ENCODE measurements around the gene PPP1R14C. TPM values are rescaled to one million over a fixed set of nuclear protein-coding genes. Genes with fewer than 3 reads are reported as not detected.

PPP1R14C gene
- total RNA-seq, 2 donors from 2014 or later: 0.16 TPM; not detected in 1

GRCh38 chr6:150212778-150213177 lies 69.9 kb downstream of the PPP1R14C start:
- H3K36me3 Mint-ChIP-seq: no peaks in the 10 kb centered on the region
- no peak for ATAC-seq
- DNase-seq (ENCODE audit: low spot score in 2 of 2): no peak
- no peak overlapping the region for H3K27ac Mint-ChIP-seq
- no peaks in the 10 kb centered on the region for H3K9me3 Mint-ChIP-seq

DNA sequence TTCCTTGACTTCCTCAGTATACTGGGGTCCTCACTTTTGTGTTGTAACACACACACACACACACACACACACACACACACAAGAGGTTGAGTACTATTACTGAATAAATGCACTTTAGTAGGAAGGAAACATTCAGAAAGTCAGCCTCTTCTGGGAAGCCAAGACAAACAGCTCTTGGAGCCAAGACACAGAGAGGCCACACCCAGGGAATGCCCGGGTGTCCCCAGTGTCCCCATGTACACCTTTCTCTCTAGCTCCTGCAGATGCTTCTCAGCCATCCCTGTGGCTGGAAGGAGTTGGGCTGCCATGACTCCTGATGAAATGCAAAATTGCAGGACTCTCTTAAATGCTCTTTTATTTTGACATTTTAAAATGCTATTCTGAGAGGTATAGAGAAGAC lies 70.5 kb downstream of the PPP1R14C start:
- Mint-ChIP-seq H3K9me3 (no peaks in the 10 kb centered on the region), H3K36me3 (no peaks in the 10 kb centered on the region), H3K27ac (no peak overlapping the region)
- ATAC-seq: no peak
- DNase-seq (ENCODE audit: low spot score in 2 of 2): no peak

DNA sequence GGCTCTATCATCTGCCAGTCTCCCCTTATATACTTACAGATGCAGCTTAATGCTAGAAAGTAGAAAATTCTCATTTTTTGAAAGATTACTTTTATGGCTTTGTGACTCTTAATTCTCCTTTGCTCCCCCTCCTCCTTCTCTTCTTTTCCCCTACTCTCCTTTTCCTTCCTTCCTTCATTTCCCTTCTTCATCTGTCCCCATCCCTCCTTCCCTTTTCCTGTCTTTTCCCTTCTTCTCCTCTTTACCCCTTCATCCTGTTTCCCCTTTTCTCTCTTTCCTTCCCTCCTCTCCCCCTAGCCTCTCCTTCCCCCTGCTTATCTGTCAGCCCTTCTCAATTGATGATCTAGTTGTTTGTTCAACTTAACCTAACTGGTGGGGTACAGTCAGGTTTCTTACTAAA lies 71.5 kb downstream of the PPP1R14C start:
- ATAC-seq (no peak), DNase-seq (ENCODE audit: low spot score in 2 of 2) (no peak)
- Mint-ChIP-seq H3K27ac (no peak overlapping the region), H3K36me3 (no peaks in the 10 kb centered on the region), H3K9me3 (no peaks in the 10 kb centered on the region)

DNA sequence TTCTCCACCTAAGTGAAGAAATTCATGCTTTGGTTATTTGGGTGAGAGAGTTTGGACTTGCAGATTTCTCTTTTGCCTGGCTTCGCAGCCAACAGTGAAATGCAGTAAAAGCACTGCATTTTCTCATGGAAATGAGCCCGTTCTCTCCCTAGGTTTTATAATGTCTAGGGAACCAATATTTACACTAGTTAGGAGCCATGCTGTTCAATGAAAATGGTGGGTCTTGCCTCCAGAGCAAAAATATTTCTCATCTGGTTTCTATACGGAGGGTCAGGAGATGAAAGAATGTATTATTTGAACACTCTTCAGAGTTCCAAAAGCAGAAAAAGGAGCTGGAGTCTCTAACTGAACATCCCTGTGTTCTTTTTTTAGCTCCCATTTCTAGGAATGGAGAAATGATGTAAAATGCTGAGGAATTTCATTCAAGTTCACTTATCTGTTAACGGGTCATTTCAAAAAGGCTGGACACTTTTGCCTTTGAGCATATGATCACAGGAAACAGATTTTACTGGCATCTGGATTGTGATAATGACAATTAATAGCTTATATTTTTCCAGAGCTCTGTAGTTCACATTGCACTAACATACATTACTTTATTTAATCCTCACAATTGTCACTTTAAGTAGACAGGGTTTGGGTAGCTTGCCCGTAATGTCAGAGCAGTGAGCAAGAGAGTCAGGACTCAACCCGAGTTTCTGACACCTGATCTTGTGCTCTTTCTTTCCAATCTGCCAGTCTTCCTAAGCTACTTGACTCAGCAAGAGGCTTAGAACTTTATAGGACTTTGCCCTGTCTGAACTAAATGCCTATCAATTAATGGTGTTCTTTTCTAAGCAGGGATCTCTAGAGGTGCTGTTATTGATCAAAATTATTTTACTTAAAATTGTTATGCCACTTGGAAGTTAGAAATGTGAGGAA lies 78.0 kb downstream of the PPP1R14C start:
- ATAC-seq (no peak), DNase-seq (ENCODE audit: low spot score in 2 of 2) (no peak)
- Mint-ChIP-seq H3K9me3 (no peaks in the 10 kb centered on the region), H3K36me3 (no peaks in the 10 kb centered on the region), H3K27ac (no peak overlapping the region)

- H3K27ac Mint-ChIP-seq: no peak overlapping the region
- H3K9me3 Mint-ChIP-seq: no peaks in the 10 kb centered on the region
- ATAC-seq (no peak), DNase-seq (ENCODE audit: low spot score in 2 of 2) (no peak)
- H3K36me3 Mint-ChIP-seq: no peaks in the 10 kb centered on the region
Observed at GRCh38 chr6:150224820-150225219, 82.0 kb downstream of the PPP1R14C start.

- Mint-ChIP-seq H3K27ac (no peak overlapping the region), H3K36me3 (no peaks in the 10 kb centered on the region), H3K9me3 (no peaks in the 10 kb centered on the region)
- DNase-seq (ENCODE audit: low spot score in 2 of 2): no peak
- no peak for ATAC-seq
Observed at GRCh38 chr6:150227281-150227680, 84.4 kb downstream of the PPP1R14C start.

DNA sequence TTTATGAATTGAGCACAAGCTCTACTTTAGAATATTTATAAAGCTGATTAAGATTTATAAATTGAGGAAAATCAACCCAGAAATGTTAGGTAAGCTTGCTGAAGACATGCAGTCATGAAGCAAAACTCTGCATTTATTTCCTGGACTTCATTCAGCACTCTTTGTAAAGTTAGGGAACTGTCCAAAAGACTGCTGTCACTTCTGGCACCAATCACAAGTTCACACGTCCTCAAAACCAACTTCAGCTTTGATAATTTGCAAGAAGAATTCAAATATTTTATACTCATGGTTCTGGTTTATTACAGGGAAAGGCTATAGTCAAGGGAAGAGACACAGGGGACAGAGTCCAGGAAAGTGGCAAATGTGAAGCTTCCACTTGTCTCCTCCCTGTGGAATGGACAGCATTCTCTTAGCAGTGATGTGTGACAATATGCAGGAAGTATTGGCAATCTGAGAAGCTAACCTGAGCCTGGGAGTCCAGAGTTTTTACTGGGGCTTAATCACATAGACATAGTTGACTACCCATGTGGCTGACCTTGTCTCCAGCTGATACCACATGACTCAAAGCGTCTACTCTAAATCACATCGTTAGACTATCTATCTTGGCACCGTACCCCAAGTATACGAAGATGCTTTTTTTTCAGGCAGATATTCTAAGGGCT lies 85.4 kb downstream of the PPP1R14C start:
- no peaks in the 10 kb centered on the region for H3K36me3 Mint-ChIP-seq
- no peak for DNase-seq (ENCODE audit: low spot score in 2 of 2)
- ATAC-seq: no peak
- H3K27ac Mint-ChIP-seq: no peak overlapping the region
- no peaks in the 10 kb centered on the region for H3K9me3 Mint-ChIP-seq

- DNase-seq (ENCODE audit: low spot score in 2 of 2): no peak
- no peaks in the 10 kb centered on the region for H3K36me3 Mint-ChIP-seq
Observed at GRCh38 chr6:150229436-150230163, 86.8 kb downstream of the PPP1R14C start.

DNA sequence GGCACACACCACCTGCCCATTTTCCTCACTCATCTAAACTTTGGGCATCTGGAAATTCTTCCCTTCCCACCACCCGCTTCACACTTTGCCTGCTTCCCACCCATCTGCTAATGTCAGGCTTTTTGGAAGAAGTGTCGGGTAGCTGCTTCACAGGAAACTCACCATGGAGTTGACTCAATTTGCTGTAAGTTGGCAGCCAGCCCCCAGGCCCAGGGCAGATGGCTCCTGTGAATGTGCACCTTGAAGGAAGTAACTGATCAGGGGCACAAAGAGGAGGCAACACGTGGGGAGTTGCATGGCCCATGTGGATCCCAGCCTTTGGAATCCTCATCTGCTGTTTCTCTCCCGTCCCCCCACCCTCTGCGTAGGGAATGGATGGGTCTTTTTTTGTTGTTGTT lies 87.3 kb downstream of the PPP1R14C start:
- ATAC-seq: no peak
- Mint-ChIP-seq H3K9me3 (no peaks in the 10 kb centered on the region), H3K36me3 (no peaks in the 10 kb centered on the region)

More at GRCh38 chr6:150229436-150230163, 86.8 kb downstream of the PPP1R14C start:
- ATAC-seq: no peak
- no peak overlapping the region for H3K27ac Mint-ChIP-seq
- H3K9me3 Mint-ChIP-seq: no peaks in the 10 kb centered on the region

DNA sequence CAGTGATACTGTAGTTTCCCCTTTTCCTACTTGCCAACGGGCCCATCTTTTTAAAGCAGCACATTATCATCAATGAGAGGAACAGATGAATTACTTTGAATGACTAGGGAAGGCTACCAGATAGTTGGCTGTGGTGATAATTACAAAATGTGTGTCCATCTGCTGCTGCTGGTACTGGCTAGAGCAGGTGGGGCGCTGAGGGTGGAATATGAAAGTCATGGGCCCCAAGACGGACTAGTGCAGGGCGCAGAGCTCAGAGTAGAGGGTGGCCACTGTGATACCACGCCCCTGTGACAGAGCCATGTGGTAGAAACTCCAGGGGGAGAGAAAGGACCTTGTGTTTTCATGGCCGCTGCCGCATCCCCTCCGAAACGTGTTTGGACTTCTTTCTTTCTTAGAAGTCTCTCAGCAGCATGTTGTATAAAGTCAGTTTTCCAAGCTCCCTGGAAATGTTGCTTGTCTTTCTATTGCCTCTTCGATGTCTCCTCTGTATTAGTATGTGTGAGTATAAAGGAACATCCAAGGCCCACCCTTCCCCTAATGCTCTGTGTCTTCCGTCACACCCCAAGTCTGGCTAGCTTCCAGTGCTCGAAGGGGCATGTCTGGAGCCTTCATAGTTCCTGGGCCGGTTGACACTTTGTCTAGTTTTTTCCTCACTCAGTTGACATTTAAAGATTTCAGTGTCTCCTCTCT lies 88.1 kb downstream of the PPP1R14C start:
- H3K9me3 Mint-ChIP-seq: no peaks in the 10 kb centered on the region
- DNase-seq (ENCODE audit: low spot score in 2 of 2): no peak
- ATAC-seq: no peak
- H3K27ac Mint-ChIP-seq: no peak overlapping the region
- H3K36me3 Mint-ChIP-seq: no peaks in the 10 kb centered on the region

More for the DNA sequence above, 87.3 kb downstream of the PPP1R14C start:
- no peak overlapping the region for H3K27ac Mint-ChIP-seq
- DNase-seq (ENCODE audit: low spot score in 2 of 2): no peak

- ATAC-seq (no peak), DNase-seq (ENCODE audit: low spot score in 2 of 2) (no peak)
- H3K36me3 Mint-ChIP-seq: no peaks in the 10 kb centered on the region
- no peak overlapping the region for H3K27ac Mint-ChIP-seq
- H3K9me3 Mint-ChIP-seq: peaks cover 0 to 4% of the 10 kb centered on the region in 2 donors
Observed at GRCh38 chr6:150231525-150231850, 88.6 kb downstream of the PPP1R14C start.

GRCh38 chr6:150233843-150234269 lies 91.0 kb downstream of the PPP1R14C start:
- DNase-seq (ENCODE audit: low spot score in 2 of 2) (no peak), ATAC-seq (no peak)
- Mint-ChIP-seq H3K27ac (no peak overlapping the region), H3K9me3 (peaks cover 0 to 4% of the 10 kb centered on the region in 2 donors), H3K36me3 (no peaks in the 10 kb centered on the region)

DNA sequence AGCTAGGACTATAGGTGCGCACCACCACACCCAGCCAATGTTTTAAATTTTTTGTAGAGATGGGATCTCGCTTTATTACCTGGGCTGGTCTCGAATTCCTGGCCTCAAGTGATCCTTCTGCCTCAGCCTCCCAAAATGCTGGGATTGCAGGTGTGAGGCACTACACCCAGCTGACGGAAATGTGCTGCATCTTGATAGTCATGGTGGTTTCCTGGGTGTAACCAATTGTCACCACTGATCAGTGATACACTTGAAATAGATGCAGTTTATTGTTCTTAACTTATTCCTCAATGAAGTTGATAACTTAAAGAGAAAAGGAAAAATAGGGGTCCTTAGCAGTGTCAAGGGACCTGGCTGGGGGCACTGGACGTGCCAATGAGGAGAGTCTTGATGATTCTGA lies 92.4 kb downstream of the PPP1R14C start:
- Mint-ChIP-seq H3K36me3 (no peaks in the 10 kb centered on the region), H3K9me3 (peaks cover 0 to 10% of the 10 kb centered on the region in 2 donors), H3K27ac (no peak overlapping the region)
- DNase-seq (ENCODE audit: low spot score in 2 of 2) (no peak), ATAC-seq (no peak)

DNA sequence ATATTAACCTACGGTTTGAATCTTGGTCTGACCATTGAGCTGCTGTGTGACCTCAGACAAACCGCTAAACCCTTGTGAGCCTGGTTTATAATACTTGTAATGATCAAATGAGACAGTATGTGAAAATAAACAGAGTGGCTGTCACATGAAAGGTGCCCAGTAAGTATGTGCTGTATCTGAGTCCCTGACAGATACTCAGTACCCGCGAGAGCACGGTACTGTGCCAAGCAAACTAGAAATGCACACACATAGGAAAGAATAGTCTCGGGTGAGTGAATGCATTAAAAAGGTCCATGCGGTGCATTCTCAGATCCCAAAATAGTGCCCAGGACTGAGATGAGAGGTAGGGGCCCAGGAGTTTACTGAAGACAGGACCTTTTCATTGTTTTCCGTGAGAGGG lies 93.3 kb downstream of the PPP1R14C start:
- DNase-seq (ENCODE audit: low spot score in 2 of 2) (no peak), ATAC-seq (no peak)
- H3K27ac Mint-ChIP-seq: no peak overlapping the region
- peaks cover 0 to 10% of the 10 kb centered on the region in 2 donors for H3K9me3 Mint-ChIP-seq
- no peaks in the 10 kb centered on the region for H3K36me3 Mint-ChIP-seq

GRCh38 chr6:150236544-150236943 lies 93.7 kb downstream of the PPP1R14C start:
- no peak overlapping the region for H3K27ac Mint-ChIP-seq
- ATAC-seq (no peak), DNase-seq (ENCODE audit: low spot score in 2 of 2) (no peak)
- no peaks in the 10 kb centered on the region for H3K36me3 Mint-ChIP-seq
- H3K9me3 Mint-ChIP-seq: peaks cover 0 to 10% of the 10 kb centered on the region in 2 donors

DNA sequence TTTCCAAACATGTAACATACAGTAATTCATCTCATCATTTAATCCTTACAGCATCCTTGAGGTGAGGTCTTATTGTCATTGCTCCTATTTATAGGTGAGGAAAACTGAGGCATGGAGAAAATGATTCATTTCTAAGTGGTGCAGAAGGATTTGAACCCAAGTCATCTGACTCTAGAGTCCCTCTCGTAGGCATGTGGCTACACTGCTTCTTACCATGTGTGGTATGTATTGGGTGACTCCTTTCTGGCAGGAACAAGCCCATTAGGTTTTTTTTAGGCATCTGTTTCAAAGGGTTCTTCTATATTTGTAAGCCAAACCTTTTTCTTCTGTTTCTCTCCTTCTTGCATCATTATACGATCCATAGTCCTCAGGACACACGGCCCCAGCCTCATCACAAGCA lies 94.8 kb downstream of the PPP1R14C start:
- Mint-ChIP-seq H3K9me3 (peaks cover 0 to 10% of the 10 kb centered on the region in 2 donors), H3K27ac (no peak overlapping the region)
- ATAC-seq: no peak

GRCh38 chr6:150238336-150238741 lies 95.5 kb downstream of the PPP1R14C start:
- no peak overlapping the region for H3K27ac Mint-ChIP-seq
- ATAC-seq (no peak), DNase-seq (ENCODE audit: low spot score in 2 of 2) (no peak)
- H3K9me3 Mint-ChIP-seq: peaks cover 0 to 10% of the 10 kb centered on the region in 2 donors
- no peaks in the 10 kb centered on the region for H3K36me3 Mint-ChIP-seq

More for the DNA sequence above, 94.8 kb downstream of the PPP1R14C start:
- no peaks in the 10 kb centered on the region for H3K36me3 Mint-ChIP-seq
- no peak for DNase-seq (ENCODE audit: low spot score in 2 of 2)
